ENCODE data around the gene DSCAM. TPM values are rescaled to one million over a fixed set of nuclear protein-coding genes. Genes with fewer than 3 reads are reported as not detected.

The DSCAM gene
- total RNA-seq, 1 experiment from 2014 or later: not detected

GRCh38 chr21:40729761-40730425 is 117.1 kb downstream of the DSCAM start:
- BruUV-seq (replicated peaks): no TSS peak
- no peak for ATAC-seq
- Histone ChIP-seq H3K36me3 (ENCODE audit: control insufficient read depth in 1 of 2, insufficient read depth in 2 of 2, low read length in 2 of 2) (no peaks in the 10 kb centered on the region), H3K9me3 (ENCODE audit: control insufficient read depth in 1 of 2, insufficient read depth in 1 of 2, low read depth in 1 of 2, low read length in 2 of 2) (peaks cover 15 to 41% of the 10 kb centered on the region in 2 experiments; a peak in 3 of 4 replicates), H3K9ac (ENCODE audit: low read length) (no peak overlapping the region), H3K9me2 (ENCODE audit: insufficient read depth) (no peaks in the 10 kb centered on the region), H3K4me3 (replicated peaks in 1 of 2; ENCODE audit: low read depth in 1 of 2, low read length in 2 of 2) (no peak overlapping the region), H4K20me1 (ENCODE audit: insufficient read depth) (no peaks in the 10 kb centered on the region), H3K79me2 (ENCODE audit: insufficient read depth, low read length) (no peaks in the 10 kb centered on the region), H2AFZ (ENCODE audit: low read depth, low read length, poor library complexity, severe bottlenecking) (no peak overlapping the region), H3K4me2 (ENCODE audit: low read length) (no peak overlapping the region), H3K27me3 (ENCODE audit: insufficient read depth, low read length) (no peaks in the 10 kb centered on the region), H3K4me1 (ENCODE audit: control insufficient read depth in 1 of 2, insufficient read depth in 2 of 2, low read length in 2 of 2) (no peaks in the 10 kb centered on the region), H3K27ac (ENCODE audit: low read depth, low read length) (no peak overlapping the region)
- TF ChIP-seq ATF3 (IDR thresholded peaks at IDR 0.05) (no peak), RAD21 (IDR thresholded peaks at IDR 0.05; ENCODE audit: low read depth) (no peak), MAX (IDR thresholded peaks at IDR 0.05) (no peak), SP1 (IDR thresholded peaks at IDR 0.05; ENCODE audit: low read depth) (no peak), CEBPB (IDR thresholded peaks at IDR 0.05; ENCODE audit: low read depth) (no peak), POLR2AphosphoS5 (IDR thresholded peaks at IDR 0.05; ENCODE audit: low read depth, low read length) (no peak), SIN3A (IDR thresholded peaks at IDR 0.05; ENCODE audit: low read depth) (no peak), ZNF274 (IDR thresholded peaks at IDR 0.05; ENCODE audit: low read depth, low read length) (no peak), EZH2phosphoT487 (IDR thresholded peaks at IDR 0.05; ENCODE audit: borderline replicate concordance) (no peak), CTCF (IDR thresholded peaks at IDR 0.05 in 2 of 3, conservative IDR thresholded peaks at IDR 0.05 in 1 of 3; ENCODE audit: borderline replicate concordance in 1 of 3, insufficient read depth in 1 of 3, low read depth in 2 of 3, low read length in 2 of 3) (no peak), EGR1 (IDR thresholded peaks at IDR 0.05; ENCODE audit: low read depth) (no peak), YY1 (IDR thresholded peaks at IDR 0.05; ENCODE audit: extremely low read depth, insufficient replicate concordance, low read depth, low read length) (no peak), FOSL1 (IDR thresholded peaks at IDR 0.05; ENCODE audit: low read depth) (no peak), ZBTB33 (IDR thresholded peaks at IDR 0.05; ENCODE audit: extremely low read depth, insufficient replicate concordance, low read length) (no peak), ELF1 (IDR thresholded peaks at IDR 0.05; ENCODE audit: borderline replicate concordance, low read depth) (no peak), ZFX (IDR thresholded peaks at IDR 0.05) (no peak)
- RAD21 ChIA-PET (ENCODE audit: low non-redundant PET in 1 of 2, low total read pairs in 2 of 2, uncharacterized antibody in 2 of 2, unreplicated experiment in 2 of 2): no interaction called here
- POLR2A ChIA-PET: no interaction called here
- no peak for DNase-seq (ENCODE audit: low read depth, low spot score)
- CTCF ChIA-PET: no interaction called here
- intact Hi-C loops (cut with micrococcal nuclease): no loop called here

Data from HCT116 (cell line).